ENCODE results near the gene MCM3.

DNA sequence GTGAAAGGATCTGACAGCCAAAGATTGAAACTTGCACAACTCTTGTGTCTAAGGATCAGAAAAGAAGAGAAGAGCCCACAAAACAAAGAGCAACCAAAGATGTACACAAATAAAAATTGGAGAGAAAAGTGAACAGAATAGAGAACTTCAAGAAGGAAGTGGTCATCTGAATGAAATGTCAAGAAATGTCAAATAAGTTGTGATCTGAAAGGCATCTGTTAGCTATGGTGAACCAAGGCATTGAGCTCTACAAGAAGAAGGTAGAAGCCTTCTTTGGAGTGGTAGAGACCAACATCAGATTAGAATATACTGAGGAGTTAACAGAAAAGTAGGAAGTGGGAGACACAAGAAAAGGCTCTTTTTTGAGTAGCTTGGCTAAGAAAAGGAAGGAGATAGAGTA, 68.8 kb downstream of the MCM3 start:
- TF ChIP-seq, protein P1, sequence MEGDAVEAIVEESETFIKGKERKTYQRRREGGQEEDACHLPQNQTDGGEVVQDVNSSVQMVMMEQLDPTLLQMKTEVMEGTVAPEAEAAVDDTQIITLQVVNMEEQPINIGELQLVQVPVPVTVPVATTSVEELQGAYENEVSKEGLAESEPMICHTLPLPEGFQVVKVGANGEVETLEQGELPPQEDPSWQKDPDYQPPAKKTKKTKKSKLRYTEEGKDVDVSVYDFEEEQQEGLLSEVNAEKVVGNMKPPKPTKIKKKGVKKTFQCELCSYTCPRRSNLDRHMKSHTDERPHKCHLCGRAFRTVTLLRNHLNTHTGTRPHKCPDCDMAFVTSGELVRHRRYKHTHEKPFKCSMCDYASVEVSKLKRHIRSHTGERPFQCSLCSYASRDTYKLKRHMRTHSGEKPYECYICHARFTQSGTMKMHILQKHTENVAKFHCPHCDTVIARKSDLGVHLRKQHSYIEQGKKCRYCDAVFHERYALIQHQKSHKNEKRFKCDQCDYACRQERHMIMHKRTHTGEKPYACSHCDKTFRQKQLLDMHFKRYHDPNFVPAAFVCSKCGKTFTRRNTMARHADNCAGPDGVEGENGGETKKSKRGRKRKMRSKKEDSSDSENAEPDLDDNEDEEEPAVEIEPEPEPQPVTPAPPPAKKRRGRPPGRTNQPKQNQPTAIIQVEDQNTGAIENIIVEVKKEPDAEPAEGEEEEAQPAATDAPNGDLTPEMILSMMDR (optimal IDR thresholded peaks at IDR 0.05 in 1 of 3, IDR thresholded peaks at IDR 0.05 in 1 of 3, conservative IDR thresholded peaks at IDR 0.05 in 1 of 3; ENCODE audit: extremely low read depth in 1 of 3, insufficient read depth in 2 of 3, low read length in 3 of 3): no peak
- no peak for TF ChIP-seq EZH2 (IDR thresholded peaks at IDR 0.05; ENCODE audit: low read length)
